Neural progenitor cell (in vitro differentiated cells): ENCODE measurements around the gene TSR3. TPM values are rescaled to one million over a fixed set of nuclear protein-coding genes. Genes with fewer than 3 reads are reported as not detected.
A peak's percentile ranks its signal among the peaks of the same experiment; 100 is the strongest.

Experiments
- DNase-seq: peaks from one replicate; pipeline ENCODE4 v3.0.0-alpha.2; 2016; ENCODE audit warnings: low spot score
- H2AFZ ChIP-seq: fragments of 200-600 bp; sonication (generic); replicated peaks from 2 replicates; pipeline ENCODE4 v1.6.1; 2016; ENCODE audit warnings: antibody characterized with exemption
- H3F3A ChIP-seq: fragments of 200-600 bp; sonication (generic); 2 replicates; pipeline ENCODE4 v1.6.1; 2016; ENCODE audit warnings: antibody characterized with exemption, low read depth
- H3K27ac ChIP-seq: fragments of 200-600 bp; sonication (generic); 2 replicates; pipeline ENCODE4 v1.5.1; 2016; ENCODE audit warnings: mild to moderate bottlenecking
- H3K27me3 ChIP-seq: fragments of 200-600 bp; sonication (generic); 2 replicates; pipeline ENCODE4 v1.6.1; 2016; ENCODE audit warnings: mild to moderate bottlenecking, moderate library complexity
- H3K36me3 ChIP-seq: fragments of 200-600 bp; sonication (generic); 2 replicates; pipeline ENCODE4 v1.5.1; 2016
- H3K4me1 ChIP-seq: fragments of 200-600 bp; sonication (generic); 2 replicates; pipeline ENCODE4 v1.6.1; 2016; ENCODE audit warnings: mixed run types
- H3K4me2 ChIP-seq: fragments of 200-600 bp; sonication (generic); 2 replicates; pipeline ENCODE4 v1.6.1; 2016
- H3K4me3 ChIP-seq: fragments of 200-600 bp; sonication (generic); 2 replicates; pipeline ENCODE4 v1.5.1; 2016
- H3K79me2 ChIP-seq: fragments of 200-600 bp; sonication (generic); 2 replicates; pipeline ENCODE4 v1.6.1; 2016; ENCODE audit warnings: low read depth
- H3K9ac ChIP-seq: fragments of 200-600 bp; sonication (generic); 2 replicates; pipeline ENCODE4 v1.6.1; 2016
- H3K9me3 ChIP-seq: fragments of 200-600 bp; sonication (generic); 2 replicates; pipeline ENCODE4 v1.5.1; 2016; ENCODE audit warnings: low read depth
- H4K20me1 ChIP-seq: fragments of 200-600 bp; sonication (generic); 2 replicates; pipeline ENCODE4 v1.6.1; 2016; ENCODE audit warnings: low read depth
- H3K27ac Mint-ChIP-seq: 3 replicates; pipeline ENCODE4 v1.8.0; 2021; ENCODE audit warnings: mixed read lengths
- H3K27me3 Mint-ChIP-seq: 2 replicates; pipeline ENCODE4 v1.8.0; 2022; ENCODE audit warnings: low read depth, mild to moderate bottlenecking, inconsistent platforms, moderate library complexity, mixed read lengths; ENCODE audit not compliant: insufficient read depth
- H3K36me3 Mint-ChIP-seq: 3 replicates; pipeline ENCODE4 v1.8.0; 2021; ENCODE audit warnings: mixed read lengths
- H3K4me1 Mint-ChIP-seq: 3 replicates; pipeline ENCODE4 v1.8.0; 2021; ENCODE audit warnings: mixed read lengths
- H3K4me3 Mint-ChIP-seq: 3 replicates; pipeline ENCODE4 v1.8.0; 2021; ENCODE audit warnings: mild to moderate bottlenecking, moderate library complexity, mixed read lengths
- H3K9me3 Mint-ChIP-seq: 3 replicates; pipeline ENCODE4 v1.8.0; 2020; ENCODE audit warnings: mixed read lengths
- EZH2 ChIP-seq: fragments of 200-600 bp; sonication (generic); IDR thresholded peaks from 2 replicates; pipeline ENCODE4 v1.6.1; 2017; ENCODE audit warnings: antibody characterized with exemption, mild to moderate bottlenecking, moderate library complexity
- EZH2phosphoT487 ChIP-seq: fragments of 200-600 bp; sonication (generic); IDR thresholded peaks from 2 replicates; pipeline ENCODE4 v1.6.1; 2017; ENCODE audit warnings: antibody characterized with exemption
- total RNA-seq: library from RNA; depleted of rRNA; stranded (reverse); fragments of >200 nt; gene quantifications from 2 replicates; pipeline ENCODE4 v1.2.3, GENCODE V29; 2015; ENCODE audit warnings: low replicate concordance
- TF ChIP-seq, protein P1 (sequence below): fragments of 200-600 bp; sonication (generic); IDR thresholded peaks from 2 replicates; pipeline ENCODE4 v1.5.1; 2017; ENCODE audit warnings: antibody characterized with exemption, mild to moderate bottlenecking

TSR3 gene
- total RNA-seq, 1 donor from 2014 or later, result 22.4 TPM

- peaks cover 24% of the 10 kb centered on the region for H3K36me3 Mint-ChIP-seq
- H3K27ac Mint-ChIP-seq, result no peak overlapping the region
- H3K9me3 ChIP-seq, result no peaks in the 10 kb centered on the region
Observed at GRCh38 chr16:1312903-1313302, 38.8 kb downstream of the TSR3 start.

DNA sequence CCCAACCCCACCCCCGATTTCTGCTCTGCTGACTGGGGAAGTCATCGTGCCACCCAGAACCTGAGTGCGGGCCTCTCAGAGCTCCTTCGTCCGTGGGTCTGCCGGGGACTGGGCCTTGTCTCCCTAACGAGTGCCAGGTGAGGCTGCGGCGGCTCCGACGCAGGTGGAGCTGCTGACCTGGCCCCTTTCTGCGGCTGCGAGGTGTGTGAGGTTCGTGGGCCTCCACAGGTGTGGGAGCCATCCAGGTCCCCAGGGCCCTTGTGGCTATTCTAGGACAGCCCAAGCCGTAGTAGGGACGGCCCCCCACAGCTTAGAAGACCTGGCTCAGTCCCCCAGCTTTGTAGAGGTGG, 39.2 kb downstream of the TSR3 start:
- Histone ChIP-seq H3K9me3 (no peaks in the 10 kb centered on the region), H3K27ac (no peak overlapping the region), H3K4me1 (peaks cover 11% of the 10 kb centered on the region), H3K27me3 (no peaks in the 10 kb centered on the region), H3F3A (peaks cover 8% of the 10 kb centered on the region), H3K9ac (peak overlapping the region; percentile 100), H3K79me2 (peaks cover 77% of the 10 kb centered on the region), H3K4me2 (peak overlapping the region; percentile 100), H3K4me3 (no peak overlapping the region), H4K20me1 (peaks cover 76% of the 10 kb centered on the region), H2AFZ (no peak overlapping the region), H3K36me3 (no peaks in the 10 kb centered on the region)
- Mint-ChIP-seq H3K36me3 (peaks cover 20% of the 10 kb centered on the region), H3K4me1 (peaks cover 18% of the 10 kb centered on the region), H3K9me3 (no peaks in the 10 kb centered on the region), H3K27ac (no peak overlapping the region), H3K4me3 (peak overlapping the region; percentile 71), H3K27me3 (peaks cover 6% of the 10 kb centered on the region)
- TF ChIP-seq, protein P1, sequence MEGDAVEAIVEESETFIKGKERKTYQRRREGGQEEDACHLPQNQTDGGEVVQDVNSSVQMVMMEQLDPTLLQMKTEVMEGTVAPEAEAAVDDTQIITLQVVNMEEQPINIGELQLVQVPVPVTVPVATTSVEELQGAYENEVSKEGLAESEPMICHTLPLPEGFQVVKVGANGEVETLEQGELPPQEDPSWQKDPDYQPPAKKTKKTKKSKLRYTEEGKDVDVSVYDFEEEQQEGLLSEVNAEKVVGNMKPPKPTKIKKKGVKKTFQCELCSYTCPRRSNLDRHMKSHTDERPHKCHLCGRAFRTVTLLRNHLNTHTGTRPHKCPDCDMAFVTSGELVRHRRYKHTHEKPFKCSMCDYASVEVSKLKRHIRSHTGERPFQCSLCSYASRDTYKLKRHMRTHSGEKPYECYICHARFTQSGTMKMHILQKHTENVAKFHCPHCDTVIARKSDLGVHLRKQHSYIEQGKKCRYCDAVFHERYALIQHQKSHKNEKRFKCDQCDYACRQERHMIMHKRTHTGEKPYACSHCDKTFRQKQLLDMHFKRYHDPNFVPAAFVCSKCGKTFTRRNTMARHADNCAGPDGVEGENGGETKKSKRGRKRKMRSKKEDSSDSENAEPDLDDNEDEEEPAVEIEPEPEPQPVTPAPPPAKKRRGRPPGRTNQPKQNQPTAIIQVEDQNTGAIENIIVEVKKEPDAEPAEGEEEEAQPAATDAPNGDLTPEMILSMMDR, result no peak
- TF ChIP-seq EZH2phosphoT487 (no peak), EZH2 (no peak)
- no peak for DNase-seq

More at GRCh38 chr16:1312903-1313302, 38.8 kb downstream of the TSR3 start:
- Mint-ChIP-seq H3K27me3 (peaks cover 6% of the 10 kb centered on the region), H3K4me3 (peak overlapping the region; percentile 71), H3K4me1 (peaks cover 18% of the 10 kb centered on the region), H3K9me3 (no peaks in the 10 kb centered on the region)
- H3K27ac ChIP-seq, result no peak overlapping the region
- H3K4me1 ChIP-seq, result peaks cover 11% of the 10 kb centered on the region
- peaks cover 8% of the 10 kb centered on the region for H3F3A ChIP-seq
- H3K9ac ChIP-seq, result no peak overlapping the region
- H3K4me3 ChIP-seq, result no peak overlapping the region
- H3K36me3 ChIP-seq, result no peaks in the 10 kb centered on the region
- no peaks in the 10 kb centered on the region for H3K27me3 ChIP-seq
- no peak overlapping the region for H2AFZ ChIP-seq
- no peak overlapping the region for H3K4me2 ChIP-seq
- H3K79me2 ChIP-seq, result peaks cover 81% of the 10 kb centered on the region
- peaks cover 80% of the 10 kb centered on the region for H4K20me1 ChIP-seq
- no peak for DNase-seq
- TF ChIP-seq EZH2 (no peak), EZH2phosphoT487 (no peak)
- TF ChIP-seq, protein P1, result no peak

GRCh38 chr16:1311738-1312466, 39.8 kb downstream of the TSR3 start:
- no peaks in the 10 kb centered on the region for H3K27me3 ChIP-seq
- Mint-ChIP-seq H3K9me3 (no peaks in the 10 kb centered on the region), H3K4me1 (peaks cover 18% of the 10 kb centered on the region), H3K4me3 (peak overlapping the region; percentile 98), H3K36me3 (peaks cover 19% of the 10 kb centered on the region), H3K27me3 (peaks cover 6% of the 10 kb centered on the region), H3K27ac (no peak overlapping the region)
- H3F3A ChIP-seq, result peaks cover 8% of the 10 kb centered on the region
- H4K20me1 ChIP-seq, result peaks cover 70% of the 10 kb centered on the region
- H3K79me2 ChIP-seq, result peaks cover 71% of the 10 kb centered on the region
- H3K9me3 ChIP-seq, result no peaks in the 10 kb centered on the region
- TF ChIP-seq, protein P1, result no peak
- TF ChIP-seq EZH2 (no peak), EZH2phosphoT487 (no peak)
- peak overlapping the region; percentile 100 for H3K4me3 ChIP-seq
- H3K4me2 ChIP-seq, result peak overlapping the region; percentile 100
- no peak overlapping the region for H3K27ac ChIP-seq
- H3K4me1 ChIP-seq, result peaks cover 11% of the 10 kb centered on the region
- H2AFZ ChIP-seq, result no peak overlapping the region
- no peak for DNase-seq
- H3K9ac ChIP-seq, result peak overlapping the region; percentile 100
- H3K36me3 ChIP-seq, result no peaks in the 10 kb centered on the region
